ENCODE measurements around the gene PFDN5. TPM values are rescaled to one million over a fixed set of nuclear protein-coding genes. Genes with fewer than 3 reads are reported as not detected.

PFDN5 gene
- total RNA-seq, 1 donor from 2014 or later, result 379 TPM

DNA sequence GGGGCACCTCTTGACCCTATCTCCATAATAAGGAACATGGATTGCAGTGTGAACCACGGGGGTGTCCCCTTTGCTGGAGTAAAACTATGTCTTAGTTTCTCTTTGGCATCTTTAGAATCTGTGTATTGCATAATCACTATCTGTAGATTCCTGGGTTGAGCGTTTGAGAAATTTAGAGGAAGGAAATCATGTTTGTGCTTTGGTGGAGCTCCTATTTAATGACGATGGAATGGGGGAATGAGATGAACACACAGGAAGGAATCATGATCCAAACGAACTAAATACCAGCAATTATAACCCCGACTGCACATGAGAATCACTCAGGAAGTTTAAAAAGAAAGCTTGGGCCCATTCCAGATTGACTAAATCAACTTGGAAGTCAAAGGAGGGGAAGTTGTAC, 2.8 kb downstream of the PFDN5 start:
- H3K4me1 Mint-ChIP-seq (ENCODE audit: low read depth), result peaks cover 30% of the 10 kb centered on the region
- TF ChIP-seq, protein P1, sequence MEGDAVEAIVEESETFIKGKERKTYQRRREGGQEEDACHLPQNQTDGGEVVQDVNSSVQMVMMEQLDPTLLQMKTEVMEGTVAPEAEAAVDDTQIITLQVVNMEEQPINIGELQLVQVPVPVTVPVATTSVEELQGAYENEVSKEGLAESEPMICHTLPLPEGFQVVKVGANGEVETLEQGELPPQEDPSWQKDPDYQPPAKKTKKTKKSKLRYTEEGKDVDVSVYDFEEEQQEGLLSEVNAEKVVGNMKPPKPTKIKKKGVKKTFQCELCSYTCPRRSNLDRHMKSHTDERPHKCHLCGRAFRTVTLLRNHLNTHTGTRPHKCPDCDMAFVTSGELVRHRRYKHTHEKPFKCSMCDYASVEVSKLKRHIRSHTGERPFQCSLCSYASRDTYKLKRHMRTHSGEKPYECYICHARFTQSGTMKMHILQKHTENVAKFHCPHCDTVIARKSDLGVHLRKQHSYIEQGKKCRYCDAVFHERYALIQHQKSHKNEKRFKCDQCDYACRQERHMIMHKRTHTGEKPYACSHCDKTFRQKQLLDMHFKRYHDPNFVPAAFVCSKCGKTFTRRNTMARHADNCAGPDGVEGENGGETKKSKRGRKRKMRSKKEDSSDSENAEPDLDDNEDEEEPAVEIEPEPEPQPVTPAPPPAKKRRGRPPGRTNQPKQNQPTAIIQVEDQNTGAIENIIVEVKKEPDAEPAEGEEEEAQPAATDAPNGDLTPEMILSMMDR (IDR thresholded peaks at IDR 0.05; ENCODE audit: unreplicated experiment), result no peak
- no peaks in the 10 kb centered on the region for H3K9me3 Mint-ChIP-seq (ENCODE audit: low read depth)
- peaks cover 15% of the 10 kb centered on the region for H3K36me3 Mint-ChIP-seq (ENCODE audit: insufficient read depth)
- H3K27ac Mint-ChIP-seq, result peak overlapping the region; percentile 21
- DNase-seq (ENCODE audit: low spot score, unreplicated experiment), result no peak
- H3K4me3 Mint-ChIP-seq (ENCODE audit: low read depth), result peak overlapping the region; percentile 98
- no peaks in the 10 kb centered on the region for H3K27me3 Mint-ChIP-seq

DNA sequence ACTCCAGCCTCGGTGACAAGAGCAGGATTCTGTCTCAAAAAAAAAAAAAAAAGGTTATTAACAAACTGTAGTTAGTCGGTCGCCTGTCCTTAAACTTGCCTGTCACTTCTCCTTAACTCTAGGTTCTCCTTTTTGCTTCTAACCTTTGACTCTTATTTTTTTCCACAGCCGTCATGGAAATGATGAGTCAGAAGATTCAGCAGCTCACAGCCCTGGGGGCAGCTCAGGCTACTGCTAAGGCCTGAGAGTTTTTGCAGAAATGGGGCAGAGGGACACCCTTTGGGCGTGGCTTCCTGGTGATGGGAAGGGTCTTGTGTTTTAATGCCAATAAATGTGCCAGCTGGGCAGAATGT, 3.7 kb downstream of the PFDN5 start:
- Mint-ChIP-seq H3K4me1 (ENCODE audit: low read depth) (peaks cover 30% of the 10 kb centered on the region), H3K36me3 (ENCODE audit: insufficient read depth) (peaks cover 13% of the 10 kb centered on the region), H3K4me3 (ENCODE audit: low read depth) (peak overlapping the region; percentile 98), H3K27me3 (no peaks in the 10 kb centered on the region), H3K27ac (peak overlapping the region; percentile 95), H3K9me3 (ENCODE audit: low read depth) (no peaks in the 10 kb centered on the region)
- TF ChIP-seq, protein P1 (IDR thresholded peaks at IDR 0.05; ENCODE audit: unreplicated experiment), result no peak
- DNase-seq (ENCODE audit: low spot score, unreplicated experiment), result no peak

DNA sequence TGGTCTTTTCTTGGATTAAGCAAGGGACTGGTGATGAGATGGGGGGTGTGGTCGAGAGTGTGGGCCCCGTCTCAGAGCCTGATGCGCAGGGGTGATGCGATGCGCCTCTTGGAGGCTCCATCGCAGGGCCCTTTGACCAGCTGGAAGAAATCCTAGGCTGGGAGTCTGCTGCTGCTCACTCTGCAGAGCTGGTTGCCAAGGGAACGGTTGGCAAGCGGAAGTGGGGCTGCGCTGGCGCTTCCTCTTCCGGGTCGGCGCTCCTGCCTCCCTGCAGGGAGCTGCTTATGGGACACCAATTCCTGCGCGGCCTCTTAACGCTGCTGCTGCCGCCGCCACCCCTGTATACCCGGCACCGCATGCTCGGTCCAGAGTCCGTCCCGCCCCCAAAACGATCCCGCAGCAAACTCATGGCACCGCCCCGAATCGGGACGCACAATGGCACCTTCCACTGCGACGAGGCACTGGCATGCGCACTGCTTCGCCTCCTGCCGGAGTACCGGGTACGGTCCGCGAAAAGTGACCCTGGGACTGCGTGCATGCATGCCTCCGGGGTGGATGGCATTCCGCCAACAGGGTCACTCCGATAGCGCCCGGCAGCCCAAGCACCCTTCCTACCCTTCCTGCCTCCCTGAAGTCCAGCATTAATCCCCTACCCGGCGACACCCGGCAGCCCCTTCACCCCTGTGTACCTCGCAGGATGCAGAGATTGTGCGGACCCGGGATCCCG, 4.3 kb downstream of the PFDN5 start, which contains the start of gene MYG1:
Gene MYG1 (plus strand): TSS at position 242 of the 727 bp plus-strand sequence. CDS start 43 bp downstream, at position 285.
- no peaks in the 10 kb centered on the region for H3K9me3 Mint-ChIP-seq (ENCODE audit: low read depth)
- TF ChIP-seq, protein P1 (IDR thresholded peaks at IDR 0.05; ENCODE audit: unreplicated experiment), result peak; percentile 37
- no peaks in the 10 kb centered on the region for H3K27me3 Mint-ChIP-seq
- H3K4me3 Mint-ChIP-seq (ENCODE audit: low read depth), result peak within 1 kb of the TSS; percentile 98
- peak within 1 kb of the TSS; percentile 95 for H3K27ac Mint-ChIP-seq
- peaks cover 30% of the 10 kb centered on the region for H3K4me1 Mint-ChIP-seq (ENCODE audit: low read depth)
- DNase-seq (ENCODE audit: low spot score, unreplicated experiment), result peak; percentile 51
- peaks cover 13% of the 10 kb centered on the region for H3K36me3 Mint-ChIP-seq (ENCODE audit: insufficient read depth)

DNA sequence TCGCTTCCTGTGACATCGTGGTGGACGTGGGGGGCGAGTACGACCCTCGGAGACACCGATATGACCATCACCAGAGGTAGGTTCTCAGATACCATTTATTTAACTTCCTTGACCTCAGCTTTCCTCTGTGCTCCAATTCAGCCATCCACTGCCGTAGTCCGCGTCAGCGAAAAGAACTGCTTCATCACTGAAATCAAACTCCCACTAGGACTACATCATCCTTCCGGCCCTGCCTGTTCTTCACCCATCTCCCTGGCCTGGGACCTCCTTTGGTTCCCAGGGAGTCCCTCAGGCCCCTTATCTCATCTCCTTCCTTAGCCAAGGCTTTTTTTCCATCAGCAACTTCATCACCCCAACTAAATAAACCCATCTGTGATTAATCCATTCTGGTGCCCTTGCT, 4.8 kb downstream of the PFDN5 start:
- peak overlapping the region; percentile 98 for H3K4me3 Mint-ChIP-seq (ENCODE audit: low read depth)
- TF ChIP-seq, protein P1 (IDR thresholded peaks at IDR 0.05; ENCODE audit: unreplicated experiment), result no peak
- H3K27ac Mint-ChIP-seq, result peak overlapping the region; percentile 95
- DNase-seq (ENCODE audit: low spot score, unreplicated experiment), result no peak
- H3K27me3 Mint-ChIP-seq, result no peaks in the 10 kb centered on the region
- peaks cover 13% of the 10 kb centered on the region for H3K36me3 Mint-ChIP-seq (ENCODE audit: insufficient read depth)
- H3K4me1 Mint-ChIP-seq (ENCODE audit: low read depth), result peaks cover 27% of the 10 kb centered on the region
- H3K9me3 Mint-ChIP-seq (ENCODE audit: low read depth), result no peaks in the 10 kb centered on the region

DNA sequence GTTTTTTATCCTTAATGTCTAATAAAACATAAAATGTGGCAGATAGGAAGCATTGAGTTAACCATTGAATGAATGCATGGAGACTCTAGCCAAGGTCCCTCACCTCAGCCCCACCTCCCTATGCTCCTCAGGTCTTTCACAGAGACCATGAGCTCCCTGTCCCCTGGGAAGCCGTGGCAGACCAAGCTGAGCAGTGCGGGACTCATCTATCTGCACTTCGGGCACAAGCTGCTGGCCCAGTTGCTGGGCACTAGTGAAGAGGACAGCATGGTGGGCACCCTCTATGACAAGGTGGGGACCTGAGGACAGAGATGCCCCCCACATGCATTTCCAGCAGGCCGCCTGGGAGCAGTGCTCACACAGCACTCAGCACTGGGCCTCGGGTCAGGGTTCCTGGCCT, 7.6 kb downstream of the PFDN5 start:
- H3K4me1 Mint-ChIP-seq (ENCODE audit: low read depth), result peaks cover 16% of the 10 kb centered on the region

More for the DNA sequence above, 7.6 kb downstream of the PFDN5 start:
- H3K36me3 Mint-ChIP-seq (ENCODE audit: insufficient read depth), result peaks cover 14% of the 10 kb centered on the region
- DNase-seq (ENCODE audit: low spot score, unreplicated experiment), result no peak
- TF ChIP-seq, protein P1 (IDR thresholded peaks at IDR 0.05; ENCODE audit: unreplicated experiment), result no peak
- H3K9me3 Mint-ChIP-seq (ENCODE audit: low read depth), result no peaks in the 10 kb centered on the region
- no peak overlapping the region for H3K4me3 Mint-ChIP-seq (ENCODE audit: low read depth)
- no peak overlapping the region for H3K27ac Mint-ChIP-seq
- H3K27me3 Mint-ChIP-seq, result no peaks in the 10 kb centered on the region
